HG03039 (cell line): ENCODE data around the gene DPAGT1.
A peak's percentile ranks its signal among the peaks of the same experiment; 100 is the strongest.
"Not testable (repeated sequence)": the region's sequence is repeated elsewhere in the genome, so short reads cannot be mapped to it uniquely, and the experiment has no call there.

ENCODE experiments used
- ATAC-seq: cut with Tn5 transposase; IDR thresholded peaks from one replicate; pipeline ENCODE4 v1.9.1; 2021; ENCODE audit warnings: mild to moderate bottlenecking, moderate library complexity; ENCODE audit not compliant: unreplicated experiment

Gene DPAGT1

GRCh38 chr11:119101759-119102423 is at the start of gene DPAGT1:
Gene DPAGT1, minus strand, starts transcription at chr11:119101853. Its CDS starts 198 bp downstream, at chr11:119101655.
- peak; percentile 64 for ATAC-seq

- no peak for ATAC-seq
Observed at GRCh38 chr11:119149786-119150275, 48.2 kb upstream of the DPAGT1 start.

DNA sequence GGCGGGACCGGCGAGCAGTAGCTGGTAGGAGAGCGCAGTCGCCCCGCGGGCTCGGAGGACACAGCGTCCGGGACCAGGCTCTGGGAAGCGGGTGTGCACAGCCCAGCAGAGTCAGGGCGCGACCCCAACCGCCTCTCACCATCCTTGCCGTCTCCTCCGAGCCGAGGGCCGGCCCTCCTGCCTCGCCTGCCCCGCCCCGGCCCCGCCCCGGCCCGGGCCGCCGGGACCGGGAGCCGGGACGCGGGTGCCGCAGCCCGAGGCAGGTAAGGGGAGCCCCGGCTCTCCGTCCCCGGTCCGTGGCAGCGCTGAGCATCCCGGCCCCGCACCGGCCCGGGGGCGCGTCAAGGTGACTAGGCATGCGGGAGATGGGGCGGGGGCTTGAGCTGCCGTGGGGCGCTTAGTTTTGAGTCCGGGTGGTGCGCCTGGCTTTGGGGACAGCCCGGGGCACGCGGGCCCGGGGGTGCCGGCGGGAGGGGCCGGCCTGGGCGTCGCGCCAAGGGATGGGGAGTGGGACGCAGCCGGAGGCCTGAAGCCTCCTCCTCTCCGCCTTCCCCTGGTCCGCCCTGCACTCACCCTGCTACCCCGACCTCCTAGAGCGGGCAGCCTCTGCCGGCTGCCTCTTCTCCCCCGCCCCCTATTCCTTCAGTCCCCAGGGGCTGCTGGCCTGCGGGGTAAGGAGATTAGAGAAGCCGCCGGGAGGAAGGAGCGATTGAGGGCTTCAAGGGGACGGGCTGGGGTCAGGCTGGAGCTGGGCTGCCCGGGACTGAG is 47.5 kb upstream of the DPAGT1 start, which contains the start of gene ABCG4:
Gene ABCG4 (plus strand): TSS at position 35 of the 768 bp plus-strand sequence. CDS start 914 bp downstream, outside the sequence.
- ATAC-seq: no peak

DNA sequence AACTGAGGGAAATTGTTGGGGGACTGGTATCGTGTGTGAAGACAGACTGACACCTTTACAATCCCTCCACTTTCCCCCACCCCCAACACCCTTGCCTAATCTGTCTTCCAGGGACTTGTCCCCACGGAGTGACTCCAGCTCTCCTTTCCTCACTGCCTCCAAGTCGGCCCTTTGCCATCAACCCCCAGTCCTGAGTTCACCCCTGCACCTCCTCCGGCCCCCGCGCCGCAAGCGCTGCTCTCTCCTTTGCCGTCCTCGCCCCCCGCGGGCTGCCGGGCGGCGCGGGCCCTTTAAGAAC is 47.0 kb upstream of the DPAGT1 start:
- ATAC-seq: no peak

DNA sequence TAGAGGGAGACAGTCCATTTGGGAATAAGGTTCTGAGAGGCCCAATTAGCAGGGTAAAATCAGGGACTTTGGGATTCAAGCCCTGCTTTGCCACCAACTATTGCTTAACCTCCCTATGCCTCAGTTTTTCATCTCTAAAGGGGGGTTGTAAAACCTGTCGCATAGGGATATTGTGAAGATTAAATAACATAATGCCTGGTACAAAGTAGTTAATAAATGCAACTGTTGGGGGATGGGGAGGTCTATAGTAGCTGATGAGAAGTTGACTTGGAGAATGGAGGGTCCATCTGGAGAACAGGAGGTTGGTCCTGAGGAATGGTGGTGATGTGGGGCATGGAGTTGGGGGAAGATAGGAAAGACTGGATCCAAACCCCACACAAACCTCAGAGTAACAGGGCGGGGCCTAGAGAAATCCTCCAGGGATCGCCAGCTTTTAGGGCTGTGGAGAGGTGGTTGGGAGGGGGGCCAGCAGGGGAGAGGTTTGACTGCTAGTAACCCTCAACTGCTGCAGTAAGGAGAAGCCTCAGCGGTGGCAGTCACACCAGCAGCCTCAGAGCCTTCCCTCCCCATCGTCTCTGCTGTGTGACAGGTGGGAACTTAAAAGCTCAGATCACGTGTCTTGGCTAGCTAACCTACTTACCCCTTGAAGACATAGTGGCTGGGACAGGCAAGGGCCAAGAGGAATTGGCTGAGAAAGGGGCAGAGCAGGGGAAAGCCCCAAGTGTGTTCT is 46.1 kb upstream of the DPAGT1 start:
- no peak for ATAC-seq

DNA sequence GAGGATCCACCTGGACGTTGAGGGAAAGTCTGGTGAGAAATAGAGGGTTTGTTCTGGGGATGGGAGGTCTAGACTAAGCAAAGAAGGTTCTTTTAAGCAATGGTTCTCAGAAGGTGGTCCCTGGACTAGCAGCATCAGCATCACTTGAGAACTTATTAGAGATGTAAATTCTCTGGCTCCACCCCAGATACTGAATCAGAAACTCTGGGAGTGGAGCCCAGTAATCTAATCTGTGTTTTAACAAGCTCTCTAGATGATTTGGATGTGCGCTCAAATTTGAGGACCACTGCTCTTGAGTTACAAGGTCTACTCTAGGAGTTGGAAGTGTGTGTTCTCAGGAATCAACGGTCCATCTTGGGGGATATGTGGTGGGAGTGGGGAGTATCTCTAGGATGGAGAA is 43.9 kb upstream of the DPAGT1 start:
- no peak for ATAC-seq

DNA sequence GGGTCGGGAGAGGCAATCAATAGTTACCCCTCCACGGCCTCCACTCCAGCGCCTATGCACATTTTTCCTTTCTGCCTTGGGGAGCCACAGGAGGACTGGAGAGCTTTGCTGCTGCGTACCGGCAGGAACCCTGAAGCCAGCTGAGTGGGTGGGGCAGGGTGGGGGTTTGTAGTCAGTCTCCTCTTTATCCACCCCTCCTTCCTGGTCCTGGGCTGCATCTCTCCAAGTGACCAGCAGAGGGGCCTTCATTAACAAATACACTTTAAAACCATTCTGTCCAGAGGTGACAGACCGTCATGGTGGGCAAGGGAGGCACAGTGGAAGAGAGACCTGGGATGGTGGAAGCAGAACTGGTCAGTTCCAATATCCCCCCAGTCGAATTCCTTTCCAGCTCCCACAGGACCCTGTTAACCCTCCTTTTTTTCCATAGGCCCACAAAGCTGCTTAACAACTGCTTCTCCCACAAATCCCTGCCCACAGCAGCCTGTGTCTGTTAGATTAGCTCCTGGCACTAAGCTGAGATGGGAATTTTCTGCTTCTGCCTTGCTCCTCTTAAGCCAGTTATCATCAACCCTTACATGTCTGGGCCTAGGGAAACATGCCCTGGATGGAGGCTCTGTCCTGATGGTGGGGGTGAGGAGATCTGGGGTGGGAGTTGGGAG is 43.3 kb upstream of the DPAGT1 start:
- no peak for ATAC-seq

GRCh38 chr11:119139276-119139675 is 37.6 kb upstream of the DPAGT1 start:
- ATAC-seq: not testable (repeated sequence)

DNA sequence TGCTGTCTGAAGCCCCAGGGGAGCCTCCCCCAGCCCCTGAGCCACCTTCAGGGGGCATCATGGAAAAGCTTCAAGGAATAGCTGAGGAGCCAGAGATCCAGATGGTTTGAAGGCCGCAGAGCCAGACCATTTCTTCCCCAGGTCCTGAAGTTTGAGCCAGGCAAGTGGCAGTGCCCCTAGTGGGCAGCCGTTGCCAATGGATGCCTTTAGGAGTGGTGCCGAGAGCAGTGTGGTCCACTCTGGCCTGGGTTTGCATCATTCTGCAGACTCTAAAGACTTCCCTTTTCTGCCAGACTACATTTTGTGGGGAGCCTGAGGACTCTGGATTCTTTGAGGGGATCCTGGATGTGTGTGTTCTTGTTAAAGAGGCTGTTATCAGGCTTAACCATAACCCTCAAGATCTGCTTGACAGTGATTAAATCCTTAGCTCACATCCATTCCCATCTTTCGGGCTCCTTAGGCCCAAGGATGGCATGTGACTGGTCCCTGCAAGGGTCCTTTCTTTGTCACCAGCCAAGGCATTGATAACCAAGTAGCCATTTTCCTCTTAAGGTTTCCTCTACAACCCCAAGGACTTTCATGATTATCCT is 32.8 kb upstream of the DPAGT1 start:
- ATAC-seq: no peak

DNA sequence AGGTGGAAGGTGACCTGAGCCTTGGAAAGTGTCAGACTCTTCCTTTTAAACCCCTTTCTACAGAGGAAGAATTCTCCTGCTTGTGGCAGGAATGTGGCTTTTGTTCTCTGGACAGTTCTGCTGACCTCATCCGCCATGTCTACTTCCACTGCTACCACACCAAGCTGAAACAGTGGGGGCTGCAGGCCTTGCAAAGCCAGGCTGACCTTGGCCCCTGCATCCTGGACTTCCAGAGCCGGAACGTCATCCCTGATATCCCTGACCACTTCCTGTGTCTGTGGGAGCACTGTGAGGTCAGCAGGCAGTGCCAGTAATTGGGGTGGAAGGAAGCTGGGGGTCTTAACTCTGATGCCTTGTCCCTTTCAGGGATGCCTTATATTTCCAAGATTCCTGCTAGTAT is 29.0 kb upstream of the DPAGT1 start:
- no peak for ATAC-seq

DNA sequence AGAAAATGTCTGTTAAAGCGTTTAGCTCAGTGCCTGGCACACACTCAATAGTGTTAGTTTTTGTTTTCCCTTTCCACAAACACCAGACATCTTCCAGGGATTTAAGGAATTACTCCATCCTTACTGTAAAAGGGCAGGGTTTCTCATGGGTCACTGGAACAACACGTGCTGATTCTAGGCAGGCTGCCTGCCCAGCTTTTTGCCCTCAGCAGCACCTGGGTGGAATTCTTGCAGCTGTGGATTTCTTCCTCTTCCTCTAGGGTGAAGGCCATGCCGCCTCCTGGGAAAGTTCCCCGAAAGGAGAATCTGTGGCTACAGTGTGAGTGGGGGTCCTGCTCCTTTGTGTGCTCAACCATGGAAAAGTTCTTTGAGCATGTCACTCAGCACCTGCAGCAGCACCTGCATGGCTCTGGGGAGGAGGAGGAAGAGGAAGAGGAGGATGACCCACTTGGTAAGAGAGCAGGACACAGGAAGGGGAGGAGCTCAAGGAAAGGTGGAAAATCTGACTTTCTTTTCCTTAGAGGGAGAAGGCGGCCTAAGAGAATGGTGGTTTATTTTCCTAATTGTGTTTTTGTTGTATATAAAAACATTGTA is 25.1 kb upstream of the DPAGT1 start:
- ATAC-seq: no peak

DNA sequence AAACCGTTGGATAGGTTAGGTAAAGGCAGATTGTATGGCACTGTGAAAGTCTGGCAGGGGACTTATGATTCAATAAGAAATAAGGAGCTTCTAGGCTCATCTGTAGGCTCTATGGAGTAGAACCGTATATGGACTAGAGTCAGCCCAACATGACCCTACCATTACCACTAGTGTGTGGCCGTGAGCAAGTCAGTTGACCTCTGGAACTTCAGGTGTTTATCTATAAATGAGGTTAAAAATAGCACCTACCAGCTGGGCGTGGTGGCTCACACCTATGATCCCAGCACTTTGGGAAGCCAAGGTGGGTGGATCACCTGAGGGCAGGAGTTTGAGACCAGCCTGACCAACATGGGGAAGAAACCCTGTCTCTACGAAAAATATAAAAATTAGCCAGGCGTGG is 24.2 kb upstream of the DPAGT1 start:
- no peak for ATAC-seq

DNA sequence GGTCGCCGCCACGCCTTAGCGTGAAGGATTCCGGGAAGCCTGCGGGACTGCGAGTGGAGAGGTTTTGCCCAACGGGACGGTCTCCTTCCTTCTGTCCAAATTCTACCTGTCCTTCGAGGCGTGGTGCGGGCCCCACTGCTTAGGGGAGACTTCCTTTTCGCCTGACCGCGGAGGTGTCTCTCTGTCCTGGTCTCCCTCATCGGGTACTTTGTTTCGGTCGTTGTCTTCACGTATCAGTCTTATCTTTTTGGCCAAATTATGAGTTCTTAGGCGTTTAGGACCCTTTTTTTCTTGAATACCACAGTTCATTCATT is 20.1 kb upstream of the DPAGT1 start:
- no peak for ATAC-seq

DNA sequence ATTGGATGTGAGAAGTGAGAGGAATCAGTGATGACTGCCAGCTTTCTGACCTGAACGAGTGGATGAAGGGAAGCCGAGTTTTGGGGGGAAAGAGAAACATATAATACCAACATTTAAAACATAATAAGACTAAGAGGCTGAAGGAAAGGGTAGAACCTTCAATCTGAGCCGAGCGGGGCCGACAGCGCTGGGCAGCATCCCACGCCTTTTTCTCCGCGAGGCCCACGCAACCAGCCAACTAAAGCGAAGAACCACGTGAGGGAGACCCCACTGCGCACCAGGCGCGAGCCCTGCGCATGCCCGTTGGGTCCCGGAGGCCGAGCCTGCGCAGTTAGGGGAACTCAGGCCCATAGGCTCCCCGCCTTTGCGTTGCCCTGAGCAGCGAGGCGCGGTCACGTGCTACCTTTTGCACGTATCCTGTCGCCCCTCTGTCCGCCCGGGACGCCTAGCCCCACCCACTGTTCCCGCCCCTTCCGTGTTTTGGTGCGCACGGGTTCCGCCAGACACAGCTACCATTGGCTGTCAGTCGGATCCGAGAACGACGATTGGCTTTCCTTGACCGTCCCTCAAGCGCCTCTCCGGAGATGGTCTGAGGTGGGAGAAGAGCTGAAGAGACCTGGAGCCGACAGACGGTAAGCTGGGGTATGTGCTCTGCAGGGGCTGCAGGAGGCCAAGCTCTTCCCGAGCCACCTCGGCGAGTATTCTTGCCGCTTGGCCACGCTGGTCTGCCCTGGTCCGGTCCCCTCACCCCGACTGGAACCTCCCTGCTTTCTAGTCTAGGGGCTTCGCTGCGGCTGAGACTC is 19.6 kb upstream of the DPAGT1 start, which contains the start of gene HINFP:
Gene HINFP (plus strand): TSS at position 573 of the 803 bp plus-strand sequence. CDS start 5,365 bp downstream, outside the sequence.
- peak; percentile 96 for ATAC-seq

GRCh38 chr11:119120639-119121007 is 19.0 kb upstream of the DPAGT1 start:
- ATAC-seq: no peak

DNA sequence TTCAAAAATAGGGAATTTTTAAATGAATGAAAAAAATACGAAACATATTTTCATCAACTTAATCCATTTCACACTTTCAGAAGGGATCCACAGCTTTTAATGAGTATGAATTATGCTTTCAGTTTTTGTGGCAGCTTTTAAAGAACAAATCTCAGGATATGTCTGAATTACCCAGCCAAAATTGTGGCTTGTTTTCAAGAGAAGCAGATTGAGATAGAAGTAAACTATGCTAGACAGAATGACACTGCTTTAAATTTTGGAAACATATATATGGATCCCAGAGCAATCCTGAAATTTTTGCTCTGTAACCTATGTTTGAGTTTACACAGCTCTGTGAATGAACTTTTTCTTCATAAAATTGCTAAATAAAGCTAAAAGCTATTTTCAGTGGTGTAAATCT is 17.3 kb upstream of the DPAGT1 start:
- ATAC-seq: no peak

GRCh38 chr11:119118227-119118626 is 16.6 kb upstream of the DPAGT1 start:
- no peak for ATAC-seq

DNA sequence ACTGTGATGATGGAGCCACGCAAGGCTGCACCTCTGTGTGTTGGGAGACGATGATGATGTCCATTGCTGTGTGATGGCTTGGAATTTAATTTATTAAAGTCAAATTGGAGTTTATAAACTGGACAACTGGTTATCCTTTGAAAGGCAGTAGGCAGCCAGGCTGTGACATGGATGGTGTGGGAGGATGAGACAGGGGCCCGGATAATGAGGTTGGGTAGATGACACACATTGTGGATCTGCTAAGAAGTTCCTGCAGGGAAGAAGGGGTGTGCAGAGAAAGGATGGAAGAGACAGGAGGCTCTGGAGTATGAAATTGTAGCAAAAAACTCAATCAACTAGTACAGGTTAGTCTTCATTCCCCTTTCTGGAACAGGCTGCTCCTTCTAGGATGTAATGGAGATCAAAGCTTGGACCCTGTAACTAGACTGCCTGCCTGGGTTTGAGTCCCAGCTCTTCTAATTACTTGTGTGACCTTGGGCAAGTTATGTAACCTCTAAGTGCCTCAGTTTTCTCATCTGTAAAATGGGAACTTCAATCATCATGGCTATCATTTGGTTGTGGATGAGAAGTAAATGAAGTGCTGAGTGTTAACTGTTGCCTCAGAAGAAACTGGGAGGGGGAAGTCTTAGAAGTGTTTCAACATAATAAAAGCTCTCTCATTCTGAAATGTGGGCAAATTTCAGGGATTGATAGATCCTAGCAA is 15.5 kb upstream of the DPAGT1 start:
- ATAC-seq: no peak

GRCh38 chr11:119116601-119117000 is 14.9 kb upstream of the DPAGT1 start:
- ATAC-seq: no peak
